Measurements from ENCODE around the gene SLC35E4. TPM values are rescaled to one million over a fixed set of nuclear protein-coding genes. Genes with fewer than 3 reads are reported as not detected.

The SLC35E4 gene
- total and polyA plus RNA-seq, 4 donors: 0.14 to 1.2 (median 0.30) TPM

- no peak overlapping the region for H3K4me3 ChIP-seq (ENCODE audit: low read depth in 1 of 3, low read length in 3 of 3)
- no peaks in the 10 kb centered on the region for H3K36me3 ChIP-seq (ENCODE audit: control insufficient read depth in 4 of 4, insufficient read depth in 3 of 4, low read depth in 1 of 4, low read length in 3 of 4)
- no peak overlapping the region for H3K9ac ChIP-seq (ENCODE audit: low read depth in 1 of 2, low read length in 2 of 2)
- TF ChIP-seq NR2F2 (IDR thresholded peaks at IDR 0.05): no peak
- TF ChIP-seq EGR1 (IDR thresholded peaks at IDR 0.05; ENCODE audit: low read depth in 2 of 2): no peak
- TF ChIP-seq YY1 (IDR thresholded peaks at IDR 0.05): no peak
- TF ChIP-seq HNF4A (conservative IDR thresholded peaks at IDR 0.05): no peak
- TF ChIP-seq REST (IDR thresholded peaks at IDR 0.05): no peak
- TF ChIP-seq ATF3 (IDR thresholded peaks at IDR 0.05): no peak
- no peak for TF ChIP-seq RAD21 (IDR thresholded peaks at IDR 0.05)
- TF ChIP-seq MAX (IDR thresholded peaks at IDR 0.05): no peak
- TF ChIP-seq SP1 (IDR thresholded peaks at IDR 0.05): no peak
- TF ChIP-seq GABPA (IDR thresholded peaks at IDR 0.05 in 1 of 2, conservative IDR thresholded peaks at IDR 0.05 in 1 of 2): no peak
- TF ChIP-seq ZBTB33 (IDR thresholded peaks at IDR 0.05): no peak
- no peak for TF ChIP-seq FOXA2 (IDR thresholded peaks at IDR 0.05)
- TF ChIP-seq TAF1 (conservative IDR thresholded peaks at IDR 0.05): no peak
- no peak for TF ChIP-seq JUND (IDR thresholded peaks at IDR 0.05)
- TF ChIP-seq FOXA1 (IDR thresholded peaks at IDR 0.05): no peak
- TF ChIP-seq CTCF (IDR thresholded peaks at IDR 0.05; ENCODE audit: low read depth, low read length, missing input control): no peak
- no peak for TF ChIP-seq RXRA (IDR thresholded peaks at IDR 0.05)
- TF ChIP-seq HNF4G (IDR thresholded peaks at IDR 0.05): no peak
- no peak for DNase-seq (ENCODE audit: low spot score)
- H3K27ac ChIP-seq (ENCODE audit: low read depth in 1 of 2, low read length in 2 of 2): no peak overlapping the region
- H3K4me1 ChIP-seq (ENCODE audit: control insufficient read depth in 4 of 4, insufficient read depth in 4 of 4, low read length in 3 of 4): no peaks in the 10 kb centered on the region
- 94% methylated on average over 14 of the region's 14 CpGs for WGBS
- H3K9me3 ChIP-seq (ENCODE audit: control insufficient read depth in 4 of 4, low read length in 3 of 4): no peaks in the 10 kb centered on the region
- H3K27me3 ChIP-seq (ENCODE audit: control insufficient read depth in 4 of 4, insufficient read depth in 4 of 4, low read length in 3 of 4): no peaks in the 10 kb centered on the region
These were observed 18.8 kb downstream of the SLC35E4 start for GRCh38 chr22:30654361-30654760.

Measured in liver (tissue), 9 donors.